Measurements from ENCODE around the gene DGKB. TPM values are rescaled to one million over a fixed set of nuclear protein-coding genes. Genes with fewer than 3 reads are reported as not detected.
"Not testable (repeated sequence)": the region's sequence is repeated elsewhere in the genome, so short reads cannot be mapped to it uniquely, and the experiment has no call there.

Gene DGKB
- polyA plus RNA-seq, 4 donors: 0.19 to 0.31 TPM; not detected in 2

DNA sequence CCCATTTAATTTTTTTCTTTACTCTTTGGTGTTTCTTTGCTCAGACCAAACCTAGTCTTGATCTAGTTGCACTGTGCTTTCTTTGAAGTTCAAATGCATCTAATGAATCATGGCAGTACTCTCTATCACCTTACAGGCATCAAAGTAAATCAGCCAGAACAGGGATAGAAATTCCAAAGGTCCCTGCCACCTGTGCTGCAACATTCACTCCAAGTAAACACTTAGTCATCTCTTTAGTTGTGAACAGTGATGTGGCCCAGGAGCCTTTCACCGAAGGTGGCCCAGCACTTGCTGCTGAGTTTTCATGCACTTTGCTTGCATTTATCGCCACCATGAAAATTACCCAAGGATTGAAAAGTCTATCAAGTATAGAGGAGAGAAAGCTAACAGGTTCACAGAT, 599.0 kb downstream of the DGKB start:
- 65 to 83% (median 75%) methylated on average over 2 of the region's 2 CpGs for WGBS, 3 donors
- no peak overlapping the region for H3K4me3 ChIP-seq (ENCODE audit: low read depth in 1 of 3, low read length in 3 of 3)
- H3K36me3 ChIP-seq (ENCODE audit: control insufficient read depth in 3 of 3, insufficient read depth in 2 of 3, low read depth in 1 of 3, low read length in 3 of 3): no peaks in the 10 kb centered on the region
- no peaks in the 10 kb centered on the region for H3K27me3 ChIP-seq (ENCODE audit: control insufficient read depth in 3 of 3, insufficient read depth in 3 of 3, low read length in 3 of 3)
- H3K9me3 ChIP-seq (ENCODE audit: control insufficient read depth in 2 of 2, insufficient read depth in 1 of 2, low read depth in 1 of 2, low read length in 1 of 2): no peaks in the 10 kb centered on the region
- FAIRE-seq (no peak), DNase-seq (peak in 1 of 2 donors; percentile 53)
- no peaks in the 10 kb centered on the region for H3K4me1 ChIP-seq (ENCODE audit: control insufficient read depth in 3 of 3, insufficient read depth in 2 of 3, low read depth in 1 of 3, low read length in 2 of 3)
- H3K27ac ChIP-seq (ENCODE audit: low read depth in 1 of 3, low read length in 2 of 3): no peak overlapping the region

DNA sequence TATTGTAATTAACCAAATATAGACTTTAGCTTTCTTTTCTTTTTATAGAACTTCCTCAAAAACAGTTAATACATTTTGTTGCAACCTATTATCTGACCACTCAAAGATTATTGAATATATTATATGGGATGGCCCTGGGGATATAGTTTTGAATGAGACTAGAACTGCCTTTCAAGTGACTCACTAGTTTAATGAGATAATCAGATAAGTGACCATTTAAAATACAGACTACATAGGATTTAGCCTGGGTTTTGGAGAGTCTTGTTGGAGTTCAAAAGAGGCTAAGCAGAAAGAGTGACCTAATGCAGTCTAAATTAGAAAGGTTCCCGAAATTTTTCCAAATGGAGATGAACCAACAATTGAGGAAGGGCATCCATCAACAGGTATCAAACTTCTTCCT, 607.9 kb downstream of the DGKB start:
- H3K4me1 ChIP-seq (ENCODE audit: control insufficient read depth in 3 of 3, insufficient read depth in 2 of 3, low read depth in 1 of 3, low read length in 2 of 3): no peaks in the 10 kb centered on the region
- WGBS, 3 donors: 71 to 76% (median 75%) methylated on average over 1 of the region's 1 CpG
- no peak overlapping the region for H3K4me3 ChIP-seq (ENCODE audit: low read depth in 1 of 3, low read length in 3 of 3)
- DNase-seq: no peak
- FAIRE-seq: no peak
- H3K27me3 ChIP-seq (ENCODE audit: control insufficient read depth in 3 of 3, insufficient read depth in 3 of 3, low read length in 3 of 3): no peaks in the 10 kb centered on the region
- no peak overlapping the region for H3K27ac ChIP-seq (ENCODE audit: low read depth in 1 of 3, low read length in 2 of 3)
- no peaks in the 10 kb centered on the region for H3K36me3 ChIP-seq (ENCODE audit: control insufficient read depth in 3 of 3, insufficient read depth in 2 of 3, low read depth in 1 of 3, low read length in 3 of 3)
- no peaks in the 10 kb centered on the region for H3K9me3 ChIP-seq (ENCODE audit: control insufficient read depth in 2 of 2, insufficient read depth in 1 of 2, low read depth in 1 of 2, low read length in 1 of 2)

DNA sequence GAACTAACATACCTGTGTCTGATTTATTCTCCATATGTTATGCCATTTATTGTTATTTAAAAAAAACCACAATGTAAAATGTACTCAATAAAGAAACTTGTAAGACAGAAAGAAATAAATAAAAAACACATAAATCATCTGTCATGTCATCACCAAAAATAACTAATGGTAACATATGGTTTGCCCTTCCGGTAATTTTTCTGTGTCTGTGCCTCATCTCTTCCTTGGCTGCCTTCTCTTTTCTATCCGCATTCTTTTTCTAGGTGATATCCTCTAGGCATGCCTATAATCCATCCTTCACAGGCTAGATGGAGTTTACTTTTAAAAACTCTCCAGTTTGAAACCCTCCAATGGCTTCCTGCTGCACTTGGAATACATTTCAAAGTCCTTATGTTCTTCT, 609.1 kb downstream of the DGKB start:
- FAIRE-seq (no peak), DNase-seq (no peak)
- Histone ChIP-seq H3K27ac (ENCODE audit: low read depth in 1 of 3, low read length in 2 of 3) (no peak overlapping the region), H3K27me3 (ENCODE audit: control insufficient read depth in 3 of 3, insufficient read depth in 3 of 3, low read length in 3 of 3) (no peaks in the 10 kb centered on the region), H3K4me1 (ENCODE audit: control insufficient read depth in 3 of 3, insufficient read depth in 2 of 3, low read depth in 1 of 3, low read length in 2 of 3) (no peaks in the 10 kb centered on the region), H3K4me3 (ENCODE audit: low read depth in 1 of 3, low read length in 3 of 3) (no peak overlapping the region), H3K36me3 (ENCODE audit: control insufficient read depth in 3 of 3, insufficient read depth in 2 of 3, low read depth in 1 of 3, low read length in 3 of 3) (no peaks in the 10 kb centered on the region), H3K9me3 (ENCODE audit: control insufficient read depth in 2 of 2, insufficient read depth in 1 of 2, low read depth in 1 of 2, low read length in 1 of 2) (no peaks in the 10 kb centered on the region)
- 82 to 87% (median 85%) methylated on average over 2 of the region's 2 CpGs for WGBS, 3 donors

DNA sequence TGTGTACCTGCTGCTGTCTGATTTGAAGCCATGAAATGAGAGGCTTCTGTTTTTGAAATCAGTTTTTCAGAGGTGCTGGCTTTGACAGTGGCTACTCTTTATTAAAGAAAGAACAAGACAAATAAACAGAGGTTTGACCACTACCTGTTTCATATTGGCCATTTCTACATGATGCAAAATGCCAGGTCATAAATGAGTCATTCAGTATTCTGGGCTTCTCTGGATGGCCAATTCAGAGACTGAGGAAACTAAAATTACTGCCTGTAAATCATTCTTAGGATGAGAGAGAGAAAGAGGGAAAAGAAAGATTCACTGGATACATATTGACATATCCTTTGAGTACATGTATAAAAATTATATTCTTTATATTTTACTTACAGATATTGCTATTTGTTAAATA, 609.8 kb downstream of the DGKB start:
- H3K9me3 ChIP-seq (ENCODE audit: control insufficient read depth in 2 of 2, insufficient read depth in 1 of 2, low read depth in 1 of 2, low read length in 1 of 2): no peaks in the 10 kb centered on the region
- no peak for FAIRE-seq
- H3K36me3 ChIP-seq (ENCODE audit: control insufficient read depth in 3 of 3, insufficient read depth in 2 of 3, low read depth in 1 of 3, low read length in 3 of 3): no peaks in the 10 kb centered on the region
- no peak overlapping the region for H3K27ac ChIP-seq (ENCODE audit: low read depth in 1 of 3, low read length in 2 of 3)
- H3K27me3 ChIP-seq (ENCODE audit: control insufficient read depth in 3 of 3, insufficient read depth in 3 of 3, low read length in 3 of 3): no peaks in the 10 kb centered on the region
- no peak for DNase-seq
- H3K4me1 ChIP-seq (ENCODE audit: control insufficient read depth in 3 of 3, insufficient read depth in 2 of 3, low read depth in 1 of 3, low read length in 2 of 3): no peaks in the 10 kb centered on the region
- H3K4me3 ChIP-seq (ENCODE audit: low read depth in 1 of 3, low read length in 3 of 3): no peak overlapping the region

DNA sequence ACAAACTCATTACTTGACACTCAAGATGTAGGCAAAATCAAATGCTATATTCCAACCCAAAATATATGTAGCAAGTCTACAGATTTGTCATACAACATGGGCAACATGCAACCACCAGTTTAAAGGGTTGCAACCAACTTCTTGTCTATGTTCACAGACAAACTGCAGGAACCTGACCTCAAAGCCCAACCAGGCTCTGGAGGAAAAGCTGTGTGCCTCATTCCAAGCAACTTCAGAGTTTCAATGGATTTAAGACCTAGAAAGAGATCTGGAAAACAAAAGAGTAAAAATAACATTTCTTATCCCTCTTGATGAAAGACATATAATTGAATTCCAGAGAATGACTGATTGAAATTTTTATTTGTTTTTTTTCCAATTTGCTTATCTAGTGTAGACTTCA, 612.6 kb downstream of the DGKB start:
- DNase-seq (no peak), FAIRE-seq (no peak)

DNA sequence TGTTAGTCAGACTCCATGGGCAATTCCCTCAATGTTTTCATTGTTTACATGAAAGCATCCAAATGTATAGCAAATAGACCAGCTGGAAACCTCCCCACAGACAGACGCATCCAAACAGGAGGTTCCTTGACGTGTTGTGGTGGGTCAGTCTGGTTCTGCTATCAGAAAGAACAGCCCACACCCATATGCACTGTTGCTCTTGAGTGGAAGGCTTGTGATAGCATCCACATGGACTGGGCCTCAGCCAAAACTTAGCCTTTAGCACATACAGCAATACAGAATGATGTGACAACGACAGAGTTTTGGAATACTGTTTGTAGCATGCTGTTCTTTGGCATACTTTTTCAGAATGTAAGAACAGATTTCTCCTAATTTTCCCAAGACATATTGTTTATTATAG, 613.9 kb downstream of the DGKB start:
- WGBS, 3 donors: 48 to 70% (median 53%) methylated on average over 3 of the region's 3 CpGs
- no peaks in the 10 kb centered on the region for H3K36me3 ChIP-seq (ENCODE audit: control insufficient read depth in 3 of 3, insufficient read depth in 2 of 3, low read depth in 1 of 3, low read length in 3 of 3)
- no peak for DNase-seq
- no peak for FAIRE-seq
- H3K27me3 ChIP-seq (ENCODE audit: control insufficient read depth in 3 of 3, insufficient read depth in 3 of 3, low read length in 3 of 3): no peaks in the 10 kb centered on the region
- H3K9me3 ChIP-seq (ENCODE audit: control insufficient read depth in 2 of 2, insufficient read depth in 1 of 2, low read depth in 1 of 2, low read length in 1 of 2): no peaks in the 10 kb centered on the region
- no peak overlapping the region for H3K4me3 ChIP-seq (ENCODE audit: low read depth in 1 of 3, low read length in 3 of 3)
- no peak overlapping the region for H3K27ac ChIP-seq (ENCODE audit: low read depth in 1 of 3, low read length in 2 of 3)
- no peaks in the 10 kb centered on the region for H3K4me1 ChIP-seq (ENCODE audit: control insufficient read depth in 3 of 3, insufficient read depth in 2 of 3, low read depth in 1 of 3, low read length in 2 of 3)

More for the DNA sequence above, 612.6 kb downstream of the DGKB start:
- Histone ChIP-seq H3K4me3 (ENCODE audit: low read depth in 1 of 3, low read length in 3 of 3) (no peak overlapping the region), H3K36me3 (ENCODE audit: control insufficient read depth in 3 of 3, insufficient read depth in 2 of 3, low read depth in 1 of 3, low read length in 3 of 3) (no peaks in the 10 kb centered on the region), H3K27me3 (ENCODE audit: control insufficient read depth in 3 of 3, insufficient read depth in 3 of 3, low read length in 3 of 3) (no peaks in the 10 kb centered on the region), H3K4me1 (ENCODE audit: control insufficient read depth in 3 of 3, insufficient read depth in 2 of 3, low read depth in 1 of 3, low read length in 2 of 3) (no peaks in the 10 kb centered on the region), H3K9me3 (ENCODE audit: control insufficient read depth in 2 of 2, insufficient read depth in 1 of 2, low read depth in 1 of 2, low read length in 1 of 2) (no peaks in the 10 kb centered on the region), H3K27ac (ENCODE audit: low read depth in 1 of 3, low read length in 2 of 3) (no peak overlapping the region)

DNA sequence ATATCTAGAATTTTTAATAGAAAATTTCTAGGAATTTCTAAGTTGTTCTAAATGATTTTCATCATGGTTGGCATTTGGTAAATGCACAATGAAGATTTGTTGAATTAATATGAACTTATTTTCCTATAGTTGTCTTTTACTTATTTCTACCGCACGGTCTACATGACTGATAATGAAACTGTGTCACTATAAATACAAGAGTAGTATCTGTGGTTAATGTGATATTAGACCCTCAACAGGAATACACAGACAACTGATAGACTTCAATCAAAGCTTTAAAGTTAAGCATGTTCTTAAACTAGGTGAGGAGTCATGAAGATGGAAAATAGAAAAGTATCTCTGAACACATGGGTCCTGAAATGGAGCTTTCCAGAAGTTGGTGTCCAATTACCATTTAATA, 615.2 kb downstream of the DGKB start:
- no peaks in the 10 kb centered on the region for H3K27me3 ChIP-seq (ENCODE audit: control insufficient read depth in 3 of 3, insufficient read depth in 3 of 3, low read length in 3 of 3)
- H3K4me3 ChIP-seq (ENCODE audit: low read depth in 1 of 3, low read length in 3 of 3): no peak overlapping the region
- no peak for DNase-seq
- no peak overlapping the region for H3K27ac ChIP-seq (ENCODE audit: low read depth in 1 of 3, low read length in 2 of 3)
- 79 to 92% (median 90%) methylated on average over 2 of the region's 2 CpGs for WGBS, 3 donors
- FAIRE-seq: no peak
- H3K36me3 ChIP-seq (ENCODE audit: control insufficient read depth in 3 of 3, insufficient read depth in 2 of 3, low read depth in 1 of 3, low read length in 3 of 3): no peaks in the 10 kb centered on the region
- H3K9me3 ChIP-seq (ENCODE audit: control insufficient read depth in 2 of 2, insufficient read depth in 1 of 2, low read depth in 1 of 2, low read length in 1 of 2): no peaks in the 10 kb centered on the region
- no peaks in the 10 kb centered on the region for H3K4me1 ChIP-seq (ENCODE audit: control insufficient read depth in 3 of 3, insufficient read depth in 2 of 3, low read depth in 1 of 3, low read length in 2 of 3)

DNA sequence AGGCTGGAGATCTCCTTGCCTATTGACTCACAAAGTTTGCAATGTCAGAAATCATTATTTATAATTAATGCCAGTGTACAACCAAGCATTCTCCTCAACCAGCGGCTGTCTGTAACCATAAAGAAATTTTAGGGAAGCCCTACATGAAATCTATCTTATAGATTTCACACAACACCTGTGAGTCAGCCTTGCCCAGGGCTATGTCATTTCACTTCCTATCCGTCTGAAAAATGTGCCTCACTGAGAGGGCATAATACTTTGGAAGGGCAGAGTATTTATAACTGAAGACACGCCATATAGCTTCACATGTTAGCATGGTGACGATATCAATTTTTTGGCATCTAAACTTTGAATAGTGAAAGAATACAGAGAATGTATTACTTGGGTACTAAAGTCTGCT, 616.5 kb downstream of the DGKB start:
- Histone ChIP-seq H3K9me3 (ENCODE audit: control insufficient read depth in 2 of 2, insufficient read depth in 1 of 2, low read depth in 1 of 2, low read length in 1 of 2) (no peaks in the 10 kb centered on the region), H3K27me3 (ENCODE audit: control insufficient read depth in 3 of 3, insufficient read depth in 3 of 3, low read length in 3 of 3) (no peaks in the 10 kb centered on the region), H3K36me3 (ENCODE audit: control insufficient read depth in 3 of 3, insufficient read depth in 2 of 3, low read depth in 1 of 3, low read length in 3 of 3) (no peaks in the 10 kb centered on the region), H3K4me1 (ENCODE audit: control insufficient read depth in 3 of 3, insufficient read depth in 2 of 3, low read depth in 1 of 3, low read length in 2 of 3) (no peaks in the 10 kb centered on the region), H3K4me3 (ENCODE audit: low read depth in 1 of 3, low read length in 3 of 3) (no peak overlapping the region), H3K27ac (ENCODE audit: low read depth in 1 of 3, low read length in 2 of 3) (no peak overlapping the region)
- FAIRE-seq (no peak), DNase-seq (no peak)
- WGBS, 3 donors: 64 to 68% (median 64%) methylated on average over 4 of the region's 4 CpGs

DNA sequence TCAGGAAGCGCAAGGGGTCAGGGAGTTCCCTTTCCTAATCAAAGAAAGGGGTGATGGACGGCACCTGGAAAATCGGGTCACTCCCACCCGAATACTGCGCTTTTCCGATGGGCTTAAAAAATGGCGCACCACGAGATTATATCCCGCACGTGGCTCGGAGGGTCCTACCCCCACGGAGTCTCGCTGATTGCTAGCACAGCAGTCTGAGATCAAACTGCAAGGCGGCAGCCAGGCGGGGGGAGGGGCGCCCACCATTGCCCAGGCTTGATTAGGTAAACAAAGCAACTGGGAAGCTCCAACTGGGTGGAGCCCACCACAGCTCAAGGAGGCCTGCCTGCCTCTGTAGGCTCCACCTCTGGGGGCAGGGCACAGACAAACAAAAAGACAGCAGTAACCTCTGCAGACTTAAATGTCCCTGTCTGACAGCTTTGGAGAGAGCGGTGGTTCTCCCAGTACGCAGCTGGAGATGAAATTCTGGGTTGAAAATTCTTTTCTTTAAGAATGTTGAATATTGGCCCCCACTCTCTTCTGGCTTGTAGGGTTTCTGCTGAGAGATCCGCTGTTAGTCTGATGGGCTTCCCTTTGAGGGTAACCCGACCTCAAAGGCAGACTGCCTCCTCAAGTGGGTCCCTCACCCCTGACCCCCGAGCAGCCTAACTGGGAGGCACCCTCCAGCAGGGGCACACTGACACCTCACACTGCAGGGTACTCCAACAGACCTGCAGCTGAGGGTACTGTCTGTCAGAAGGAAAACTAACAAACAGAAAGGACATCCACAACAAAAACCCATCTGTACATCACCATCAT, 623.3 kb downstream of the DGKB start:
- H3K9me3 ChIP-seq (ENCODE audit: control insufficient read depth in 2 of 2, insufficient read depth in 1 of 2, low read depth in 1 of 2, low read length in 1 of 2); H3K27me3 ChIP-seq (ENCODE audit: control insufficient read depth in 3 of 3, insufficient read depth in 3 of 3, low read length in 3 of 3); FAIRE-seq; H3K36me3 ChIP-seq (ENCODE audit: control insufficient read depth in 3 of 3, insufficient read depth in 2 of 3, low read depth in 1 of 3, low read length in 3 of 3); H3K27ac ChIP-seq (ENCODE audit: low read depth in 1 of 3, low read length in 2 of 3); H3K4me1 ChIP-seq (ENCODE audit: control insufficient read depth in 3 of 3, insufficient read depth in 2 of 3, low read depth in 1 of 3, low read length in 2 of 3); H3K4me3 ChIP-seq (ENCODE audit: low read depth in 1 of 3, low read length in 3 of 3); DNase-seq: not testable (repeated sequence)
- 42 to 45% (median 43%) methylated on average over 18 to 21 of the region's 21 CpGs for WGBS, 3 donors
